ENCODE measurements around the gene NUP153. TPM values are rescaled to one million over a fixed set of nuclear protein-coding genes. Genes with fewer than 3 reads are reported as not detected.

The NUP153 gene
- total and polyA plus RNA-seq, 2 donors (not counting 1 experiment from before 2014, with no cell fraction given) = 17.9 to 70.5 TPM

DNA sequence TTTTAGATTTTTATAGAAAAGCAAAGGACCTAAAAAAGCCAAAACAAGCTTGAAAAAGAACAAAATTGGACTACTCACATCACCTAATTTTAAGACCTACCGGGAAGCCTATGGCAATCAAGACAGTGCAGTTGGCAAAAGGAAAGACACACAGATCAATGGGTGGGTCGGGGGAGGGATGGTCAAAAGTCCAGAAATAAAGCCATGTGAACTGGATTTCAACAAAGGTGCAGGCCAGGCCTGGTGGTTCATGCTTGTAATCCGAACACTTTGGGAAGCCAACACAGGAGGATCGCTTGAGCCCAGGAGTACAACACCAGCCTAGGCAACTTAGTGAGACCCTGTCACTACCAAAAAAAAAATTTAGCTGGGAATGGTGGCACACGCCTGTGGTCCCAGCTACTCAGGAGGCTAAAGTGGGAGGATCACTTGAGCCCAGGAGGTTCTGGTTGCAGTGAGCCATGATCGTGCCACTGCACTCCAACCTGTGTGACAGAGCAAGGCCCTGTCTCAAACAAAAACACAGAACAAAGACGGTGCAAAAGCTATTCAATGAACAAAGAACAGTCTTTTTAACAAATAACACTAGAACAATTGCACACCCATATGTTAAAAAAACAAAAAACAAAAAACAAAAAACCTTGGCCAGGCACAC, 34.5 kb downstream of the NUP153 start:
- Mint-ChIP-seq H3K27ac (no peak overlapping the region), H3K9me3 (ENCODE audit: insufficient read depth) (no peaks in the 10 kb centered on the region), H3K4me3 (no peak overlapping the region), H3K27me3 (no peaks in the 10 kb centered on the region), H3K4me1 (peaks cover 8% of the 10 kb centered on the region)
- ATAC-seq (ENCODE audit: low read depth) (no peak), DNase-seq (no peak)
- ChIA-PET CTCF (no interaction called here), POLR2A (no interaction called here)
- H3K36me3 ChIP-seq (replicated peaks in 1 of 2; ENCODE audit: control extremely low read depth in 1 of 2, control insufficient read depth in 1 of 2, extremely low read depth in 1 of 2, insufficient read depth in 2 of 2, low read length in 1 of 2) = peaks cover 24 to 68% of the 10 kb centered on the region in 2 experiments
- no peaks in the 10 kb centered on the region for H3K4me1 ChIP-seq (ENCODE audit: control insufficient read depth in 2 of 2, insufficient read depth in 2 of 2, low read length in 2 of 2)
- H3K4me3 ChIP-seq (ENCODE audit: control extremely low read depth in 1 of 5, extremely low read depth in 1 of 5, insufficient read depth in 1 of 5, low read depth in 2 of 5, low read length in 4 of 5) = no peak overlapping the region
- 97% methylated on average over 4 of the region's 7 CpGs for WGBS (ENCODE audit: insufficient coverage)
- no peaks in the 10 kb centered on the region for H3K27me3 ChIP-seq (replicated peaks in 1 of 4; ENCODE audit: control extremely low read depth in 1 of 4, control insufficient read depth in 3 of 4, insufficient read depth in 4 of 4, low read length in 3 of 4)
- no peak overlapping the region for H3K27ac ChIP-seq (ENCODE audit: low read length in 2 of 2)
- no peak overlapping the region for H2AFZ ChIP-seq (ENCODE audit: insufficient read depth, low read depth, low read length, poor library complexity, severe bottlenecking)
- TF ChIP-seq, protein P1, sequence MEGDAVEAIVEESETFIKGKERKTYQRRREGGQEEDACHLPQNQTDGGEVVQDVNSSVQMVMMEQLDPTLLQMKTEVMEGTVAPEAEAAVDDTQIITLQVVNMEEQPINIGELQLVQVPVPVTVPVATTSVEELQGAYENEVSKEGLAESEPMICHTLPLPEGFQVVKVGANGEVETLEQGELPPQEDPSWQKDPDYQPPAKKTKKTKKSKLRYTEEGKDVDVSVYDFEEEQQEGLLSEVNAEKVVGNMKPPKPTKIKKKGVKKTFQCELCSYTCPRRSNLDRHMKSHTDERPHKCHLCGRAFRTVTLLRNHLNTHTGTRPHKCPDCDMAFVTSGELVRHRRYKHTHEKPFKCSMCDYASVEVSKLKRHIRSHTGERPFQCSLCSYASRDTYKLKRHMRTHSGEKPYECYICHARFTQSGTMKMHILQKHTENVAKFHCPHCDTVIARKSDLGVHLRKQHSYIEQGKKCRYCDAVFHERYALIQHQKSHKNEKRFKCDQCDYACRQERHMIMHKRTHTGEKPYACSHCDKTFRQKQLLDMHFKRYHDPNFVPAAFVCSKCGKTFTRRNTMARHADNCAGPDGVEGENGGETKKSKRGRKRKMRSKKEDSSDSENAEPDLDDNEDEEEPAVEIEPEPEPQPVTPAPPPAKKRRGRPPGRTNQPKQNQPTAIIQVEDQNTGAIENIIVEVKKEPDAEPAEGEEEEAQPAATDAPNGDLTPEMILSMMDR (IDR thresholded peaks at IDR 0.05) = no peak
- no peak for TF ChIP-seq EZH2 (IDR thresholded peaks at IDR 0.05; ENCODE audit: borderline replicate concordance, insufficient read depth, low read depth, low read length, poor library complexity, severe bottlenecking)
- intact Hi-C loops (cut with micrococcal nuclease) = no loop called here
- no peaks in the 10 kb centered on the region for H3K9me3 ChIP-seq (ENCODE audit: control extremely low read depth in 1 of 3, control insufficient read depth in 2 of 3, insufficient read depth in 1 of 3, low read length in 2 of 3)
- peaks cover 76% of the 10 kb centered on the region for H3K79me2 ChIP-seq (ENCODE audit: control insufficient read depth, insufficient read depth, low read length)
- peaks cover 43% of the 10 kb centered on the region for H4K20me1 ChIP-seq (ENCODE audit: control insufficient read depth, insufficient read depth, low read length, poor library complexity, severe bottlenecking)
- no peak overlapping the region for H3K9ac ChIP-seq (ENCODE audit: low read length)
- no peak overlapping the region for H3K4me2 ChIP-seq (replicated peaks; ENCODE audit: low read depth, low read length, poor library complexity, severe bottlenecking)

DNA sequence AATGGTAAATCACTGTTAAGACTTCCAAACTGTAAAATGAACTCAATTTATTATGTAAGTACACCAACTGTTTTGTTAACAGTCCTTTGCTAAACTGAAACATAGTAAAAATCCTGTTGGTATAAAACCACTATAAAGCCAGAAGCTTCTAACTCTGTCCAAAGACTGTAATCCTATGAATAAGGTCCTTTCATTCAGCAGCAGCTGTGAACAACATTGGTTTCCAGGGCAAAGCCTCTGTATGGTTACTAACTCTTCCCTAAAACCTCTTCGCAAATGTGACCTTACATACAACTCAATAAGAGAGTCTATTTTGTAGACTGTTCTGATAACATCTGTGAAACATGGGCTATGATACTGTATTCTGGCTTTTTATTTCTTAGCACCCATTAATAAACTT, 40.1 kb downstream of the NUP153 start:
- no peak for DNase-seq
- no peaks in the 10 kb centered on the region for H3K27me3 ChIP-seq (replicated peaks in 1 of 4; ENCODE audit: control extremely low read depth in 1 of 4, control insufficient read depth in 3 of 4, insufficient read depth in 4 of 4, low read length in 3 of 4)
- no peak overlapping the region for H2AFZ ChIP-seq (ENCODE audit: insufficient read depth, low read depth, low read length, poor library complexity, severe bottlenecking)
- H3K27me3 Mint-ChIP-seq = no peaks in the 10 kb centered on the region
- peaks cover 51% of the 10 kb centered on the region for H3K79me2 ChIP-seq (ENCODE audit: control insufficient read depth, insufficient read depth, low read length)
- H3K4me3 ChIP-seq (ENCODE audit: control extremely low read depth in 1 of 5, extremely low read depth in 1 of 5, insufficient read depth in 1 of 5, low read depth in 2 of 5, low read length in 4 of 5) = no peak overlapping the region
- no peak overlapping the region for H3K9ac ChIP-seq (ENCODE audit: low read length)
- no peaks in the 10 kb centered on the region for H3K9me3 ChIP-seq (ENCODE audit: control extremely low read depth in 1 of 3, control insufficient read depth in 2 of 3, insufficient read depth in 1 of 3, low read length in 2 of 3)
- no peak overlapping the region for H3K4me2 ChIP-seq (replicated peaks; ENCODE audit: low read depth, low read length, poor library complexity, severe bottlenecking)
- H3K27ac ChIP-seq (ENCODE audit: low read length in 2 of 2) = no peak overlapping the region
- TF ChIP-seq, protein P1 (IDR thresholded peaks at IDR 0.05) = no peak
- no peak for TF ChIP-seq EZH2 (IDR thresholded peaks at IDR 0.05; ENCODE audit: borderline replicate concordance, insufficient read depth, low read depth, low read length, poor library complexity, severe bottlenecking)
- intact Hi-C loops (cut with micrococcal nuclease) = loop anchor here (5.0 to 10.0 kb wide), 2 partner anchors 36 to 62 kb away; partner anchors contain the start of gene FAM8A1
- H3K36me3 ChIP-seq (replicated peaks in 1 of 2; ENCODE audit: control extremely low read depth in 1 of 2, control insufficient read depth in 1 of 2, extremely low read depth in 1 of 2, insufficient read depth in 2 of 2, low read length in 1 of 2) = peaks cover 28 to 61% of the 10 kb centered on the region in 2 experiments
- POLR2A ChIA-PET = no interaction called here
- CTCF ChIA-PET = interaction anchor here (0.9 to 2.7 kb wide), 2 partner anchors 22 to 36 kb away, joined by 3 to 8 read pairs; no protein-coding TSS in a partner anchor
- H3K4me3 Mint-ChIP-seq = no peak overlapping the region
- H3K9me3 Mint-ChIP-seq (ENCODE audit: insufficient read depth) = no peaks in the 10 kb centered on the region
- H4K20me1 ChIP-seq (ENCODE audit: control insufficient read depth, insufficient read depth, low read length, poor library complexity, severe bottlenecking) = peaks cover 19% of the 10 kb centered on the region
- WGBS (ENCODE audit: insufficient coverage) = no CpG with 5 or more reads among the region's 1 CpG
- H3K4me1 ChIP-seq (ENCODE audit: control insufficient read depth in 2 of 2, insufficient read depth in 2 of 2, low read length in 2 of 2) = no peaks in the 10 kb centered on the region
- no peak for ATAC-seq (ENCODE audit: low read depth)
- H3K27ac Mint-ChIP-seq = no peak overlapping the region
- H3K4me1 Mint-ChIP-seq = no peaks in the 10 kb centered on the region
